Measurements from ENCODE around the gene USP36. TPM values are rescaled to one million over a fixed set of nuclear protein-coding genes. Genes with fewer than 3 reads are reported as not detected.

Gene USP36
- total RNA-seq, 1 donor from 2014 or later = 106 TPM

DNA sequence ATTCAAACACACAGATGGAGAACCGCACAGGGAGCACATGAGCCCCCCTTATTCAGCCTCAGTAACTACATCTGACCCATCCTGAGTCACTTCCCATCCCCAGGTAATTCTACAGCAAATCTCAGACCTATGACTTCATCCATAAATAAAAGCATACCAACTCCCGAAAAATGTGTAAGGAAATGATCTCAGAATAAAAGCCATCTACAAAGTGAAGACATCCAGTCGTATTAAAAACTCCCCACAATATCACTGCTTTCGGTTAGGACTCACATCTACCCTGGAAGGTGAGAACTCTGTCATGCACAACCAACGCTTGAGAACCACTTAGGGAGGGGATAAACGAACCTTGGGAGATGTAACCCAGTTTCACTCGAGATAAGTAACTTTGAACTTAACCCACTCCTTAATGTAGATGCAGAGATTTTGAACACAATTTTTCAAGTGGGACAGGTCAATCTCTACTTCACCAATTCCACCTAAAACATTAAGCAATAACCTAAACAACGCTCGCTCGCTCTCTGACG lies 1.3 kb downstream of the USP36 start:
- intact Hi-C loops (cut with micrococcal nuclease) = no loop called here

DNA sequence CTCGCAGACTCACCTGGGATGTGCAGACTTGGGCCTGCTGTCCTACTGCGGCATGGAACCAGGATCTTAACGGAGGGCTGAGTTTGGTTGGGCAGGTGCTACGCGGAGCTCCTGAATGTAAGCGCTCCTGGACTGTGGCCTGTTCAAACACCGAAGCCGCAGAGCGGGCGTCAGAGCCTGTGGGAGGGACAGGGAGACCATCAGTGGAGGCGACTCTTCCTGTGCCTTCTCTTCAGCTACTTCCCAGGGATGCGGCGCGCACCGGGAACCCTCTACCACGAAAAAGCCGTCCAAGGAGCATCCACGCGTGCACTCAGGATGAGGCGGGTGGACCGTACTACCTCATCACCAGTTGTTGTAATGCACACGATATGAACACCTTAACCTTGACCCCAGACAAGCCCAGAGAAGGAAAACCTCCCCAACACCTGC lies 2.0 kb downstream of the USP36 start:
- intact Hi-C loops (cut with micrococcal nuclease) = no loop called here

DNA sequence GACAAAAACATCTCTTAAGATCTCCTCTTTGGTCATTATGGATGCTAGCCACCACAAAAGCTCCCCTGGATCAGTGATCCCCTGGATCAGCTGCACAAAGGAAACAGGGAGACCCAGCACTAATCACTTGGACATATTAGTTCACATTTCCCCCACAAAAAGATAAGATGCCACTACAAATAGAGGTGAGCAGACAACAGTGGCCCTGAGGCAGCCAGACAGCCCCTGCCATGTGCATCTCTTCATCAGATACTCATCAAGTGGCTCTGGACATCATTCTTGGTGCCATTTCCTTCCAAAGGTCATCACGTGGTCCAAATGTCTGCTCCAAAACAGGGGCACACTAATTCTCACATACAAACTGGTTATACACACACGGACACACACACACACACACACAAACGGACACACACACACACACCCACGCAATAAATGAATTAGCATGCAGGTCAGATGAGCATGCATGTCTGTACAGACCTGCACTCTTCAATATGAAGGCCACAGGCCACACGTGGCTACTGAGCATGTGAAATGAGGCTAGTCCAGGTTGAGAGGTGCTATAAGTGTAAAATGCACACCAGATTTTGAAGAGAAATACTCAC lies 4.1 kb downstream of the USP36 start:
- intact Hi-C loops (cut with micrococcal nuclease) = no loop called here

DNA sequence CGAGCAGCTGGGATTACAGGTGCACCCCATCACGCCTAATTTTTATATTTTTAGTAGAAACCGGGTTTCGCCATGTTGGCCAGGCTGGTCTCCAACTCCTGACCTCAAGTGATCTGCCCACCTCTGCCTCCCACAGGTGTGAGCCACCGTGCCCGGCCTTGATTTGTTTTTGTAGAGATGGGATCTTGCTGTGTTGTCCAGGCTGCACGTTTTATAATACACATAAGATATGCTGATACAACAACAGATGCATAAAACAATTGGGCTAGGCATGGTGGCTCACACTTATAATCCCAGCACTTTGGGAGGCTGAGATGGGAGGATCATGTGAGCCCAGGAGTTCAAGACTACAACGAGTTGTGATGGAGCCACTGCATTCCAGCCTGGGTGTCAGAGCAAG lies 6.0 kb downstream of the USP36 start:
- intact Hi-C loops (cut with micrococcal nuclease) = no loop called here

DNA sequence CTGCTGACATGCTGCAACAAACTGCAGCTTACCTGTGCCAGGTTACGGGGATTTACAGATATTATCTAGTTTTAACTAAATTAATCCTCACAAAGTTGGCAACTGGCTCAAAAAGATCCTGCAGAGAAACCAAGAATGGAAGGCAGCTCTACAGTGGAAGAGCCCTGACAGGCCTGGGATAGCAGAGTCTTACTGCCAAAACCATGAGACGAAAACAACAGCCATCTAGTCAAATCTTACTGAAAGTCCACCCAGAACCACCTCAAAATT lies 8.1 kb downstream of the USP36 start:
- intact Hi-C loops (cut with micrococcal nuclease) = no loop called here

DNA sequence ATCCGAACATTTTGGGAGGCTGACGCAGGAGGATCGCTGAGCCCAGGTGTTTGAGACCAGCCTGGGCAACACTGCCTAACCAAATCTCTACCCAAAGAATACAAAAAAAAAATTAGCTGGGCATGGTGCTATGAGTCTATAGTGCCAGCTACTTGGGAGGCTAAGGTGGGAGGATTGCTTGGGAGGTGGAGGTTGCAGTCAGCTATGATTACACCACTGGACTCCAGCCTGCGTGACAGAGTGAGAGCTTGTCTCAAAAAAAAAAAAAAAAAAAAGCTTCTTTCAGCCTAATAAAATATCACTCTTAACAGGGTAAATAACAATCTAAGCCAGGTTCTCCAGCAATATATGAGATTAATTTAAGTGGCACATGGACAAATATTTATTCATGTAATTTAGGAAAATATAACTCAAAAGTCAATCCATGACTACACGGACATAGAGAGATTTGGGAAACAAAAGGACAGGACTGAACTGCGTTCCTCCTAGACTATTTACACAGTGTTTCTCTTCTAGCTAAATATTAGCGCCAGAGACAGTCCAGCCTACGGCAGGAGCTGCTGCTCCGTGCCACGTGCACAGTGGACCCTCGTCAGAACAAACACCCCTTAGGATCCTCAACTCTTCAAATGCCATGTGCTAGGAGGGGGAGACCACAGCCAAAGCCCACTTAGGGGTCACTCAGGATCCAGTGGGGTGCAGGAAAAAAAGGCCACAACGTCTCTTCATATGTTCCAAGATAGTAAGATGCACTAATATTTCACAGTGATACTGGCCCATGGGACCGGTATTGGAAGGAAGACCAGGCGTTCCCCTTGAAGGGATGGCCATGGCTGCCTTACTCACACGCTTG lies 8.7 kb downstream of the USP36 start:
- intact Hi-C loops (cut with micrococcal nuclease) = no loop called here

DNA sequence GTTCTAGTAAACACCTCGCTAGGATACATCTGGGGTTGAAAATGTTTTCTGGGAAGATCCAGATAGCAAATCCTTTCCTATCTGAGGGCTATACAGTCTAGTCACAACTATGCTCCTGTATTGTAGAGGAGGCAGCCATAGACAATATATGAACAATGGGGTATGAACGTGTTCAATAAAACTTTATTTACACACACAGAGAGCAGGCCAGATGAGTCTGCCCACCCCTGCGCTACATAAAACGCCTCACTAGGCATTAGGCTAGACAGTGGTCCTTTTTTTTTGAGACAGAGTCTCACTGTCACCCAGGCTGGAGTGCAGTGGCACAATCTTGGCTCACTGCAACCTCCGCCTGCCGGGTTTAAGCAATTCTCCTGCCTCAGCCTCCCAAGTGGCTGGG lies 11.1 kb downstream of the USP36 start:
- intact Hi-C loops (cut with micrococcal nuclease) = no loop called here

DNA sequence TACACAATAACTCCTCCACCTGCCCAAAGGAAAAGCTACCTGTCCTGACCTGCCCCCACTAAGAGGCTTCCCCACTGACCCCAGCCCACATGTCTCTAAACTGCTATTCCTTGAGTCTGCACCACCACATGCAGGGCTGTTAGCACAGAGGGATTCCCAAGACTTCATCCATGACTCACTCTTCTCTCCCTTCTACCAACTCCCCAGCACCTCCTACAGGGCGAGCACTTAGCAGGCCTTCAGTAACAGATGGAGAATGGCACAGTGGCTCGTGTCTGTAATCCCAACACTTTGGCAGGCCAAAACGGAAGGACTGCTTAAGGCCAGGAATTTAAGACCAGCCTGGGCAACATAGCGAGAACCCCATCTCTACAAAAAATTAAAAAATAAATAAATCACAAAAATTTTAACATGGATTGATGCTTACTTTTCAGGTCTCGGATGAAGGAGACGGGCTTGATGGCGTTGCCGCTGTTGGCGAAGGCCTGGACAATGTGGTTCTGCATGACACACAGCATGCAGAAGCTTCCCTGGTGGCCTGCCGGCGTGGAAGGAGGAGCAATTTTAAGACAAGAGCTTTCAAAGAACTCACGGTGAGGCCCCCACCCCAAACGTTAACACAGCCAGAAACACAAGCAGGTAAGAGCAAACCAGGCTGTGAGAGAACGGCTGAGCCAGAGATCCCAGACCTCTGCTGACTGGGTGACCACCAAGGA lies 12.0 kb downstream of the USP36 start:
- intact Hi-C loops (cut with micrococcal nuclease) = no loop called here

DNA sequence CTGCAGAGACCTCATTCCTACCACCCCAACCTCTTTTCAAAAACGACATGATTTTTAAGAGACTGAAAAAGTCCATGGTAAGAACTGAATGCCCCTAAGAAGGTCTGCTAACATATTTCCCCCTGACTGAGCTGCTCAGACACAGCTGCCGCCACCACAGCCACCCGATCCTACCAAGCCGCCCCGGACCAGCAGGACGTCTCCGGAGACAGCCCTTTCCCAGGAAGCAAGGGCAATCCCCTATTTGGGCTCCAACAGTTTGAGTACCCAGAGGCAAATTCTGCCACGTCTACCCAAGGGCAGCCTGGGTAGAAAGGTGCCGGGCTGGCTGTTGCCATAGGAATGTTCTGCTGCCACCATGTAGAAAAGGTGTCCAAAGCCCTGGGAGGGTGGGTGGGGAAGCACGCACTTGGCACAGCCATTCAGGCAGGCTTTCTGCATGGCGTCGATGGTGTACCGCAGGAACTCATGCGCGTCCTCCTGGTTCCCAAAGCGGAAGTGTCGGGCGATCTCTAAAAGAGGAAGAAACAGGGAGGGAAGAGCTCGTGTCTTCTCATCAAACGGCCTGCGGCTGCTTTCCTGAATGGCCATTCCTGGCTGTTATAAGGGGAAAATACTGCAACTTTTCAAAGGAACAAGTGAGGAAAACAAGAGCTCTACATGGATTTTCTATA lies 13.6 kb downstream of the USP36 start:
- intact Hi-C loops (cut with micrococcal nuclease) = no loop called here

DNA sequence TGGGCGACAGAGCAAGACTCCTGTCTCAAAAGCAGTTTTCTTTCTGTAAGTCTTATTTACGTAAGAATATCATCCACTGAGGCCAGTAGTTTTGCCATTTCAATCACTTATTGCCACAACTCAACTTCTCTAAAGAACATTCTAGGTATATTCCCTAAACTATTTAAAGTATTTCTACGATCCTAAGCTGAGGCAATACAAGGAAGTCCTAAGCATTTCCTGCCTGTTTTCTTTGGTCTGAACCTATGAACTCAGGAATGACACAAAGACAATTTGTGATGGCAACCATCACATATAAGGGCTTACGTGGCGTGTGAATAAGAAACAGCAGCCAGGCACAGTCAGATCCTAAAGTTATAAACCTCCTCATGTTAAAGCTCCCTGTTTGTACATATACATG lies 14.2 kb downstream of the USP36 start:
- intact Hi-C loops (cut with micrococcal nuclease) = no loop called here

DNA sequence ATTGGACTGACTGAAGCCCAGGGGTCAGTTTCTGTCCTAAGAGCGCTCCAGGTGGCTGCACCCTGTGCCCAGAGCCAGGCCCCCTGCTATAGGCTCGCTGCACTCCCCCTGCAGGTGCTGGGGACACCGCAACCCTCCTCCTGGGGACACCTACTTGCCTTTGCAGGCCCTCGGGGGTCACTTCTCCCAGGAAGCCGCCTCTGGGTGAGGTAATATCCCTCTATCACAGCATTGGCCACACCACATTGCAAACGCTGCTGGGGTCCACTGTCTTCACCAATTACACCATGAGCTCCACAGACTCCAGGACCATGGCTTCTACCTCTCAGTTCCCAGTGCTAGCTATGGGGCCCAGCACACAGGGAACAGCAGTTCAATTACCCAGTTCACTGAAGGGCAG lies 14.9 kb downstream of the USP36 start:
- intact Hi-C loops (cut with micrococcal nuclease) = no loop called here

DNA sequence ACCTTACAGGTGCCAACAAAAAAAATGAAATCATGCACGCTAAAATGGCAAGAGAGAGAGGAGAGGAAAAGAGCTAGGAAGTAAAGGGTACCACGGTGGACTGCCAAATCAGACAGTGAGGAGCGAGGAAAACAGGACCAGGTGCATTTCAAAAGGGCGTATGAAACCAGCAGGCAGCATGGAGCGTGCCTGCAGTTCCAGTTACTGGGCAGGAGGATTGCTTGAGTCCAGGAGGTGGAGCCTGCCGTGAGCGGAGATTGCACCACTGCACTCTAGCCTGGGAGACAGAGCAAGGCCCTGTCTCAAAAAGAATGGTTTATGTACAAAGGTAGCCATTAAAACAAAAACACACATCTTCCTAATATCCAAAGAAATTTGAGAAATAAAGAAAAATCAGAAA lies 16.4 kb downstream of the USP36 start:
- intact Hi-C loops (cut with micrococcal nuclease) = no loop called here

DNA sequence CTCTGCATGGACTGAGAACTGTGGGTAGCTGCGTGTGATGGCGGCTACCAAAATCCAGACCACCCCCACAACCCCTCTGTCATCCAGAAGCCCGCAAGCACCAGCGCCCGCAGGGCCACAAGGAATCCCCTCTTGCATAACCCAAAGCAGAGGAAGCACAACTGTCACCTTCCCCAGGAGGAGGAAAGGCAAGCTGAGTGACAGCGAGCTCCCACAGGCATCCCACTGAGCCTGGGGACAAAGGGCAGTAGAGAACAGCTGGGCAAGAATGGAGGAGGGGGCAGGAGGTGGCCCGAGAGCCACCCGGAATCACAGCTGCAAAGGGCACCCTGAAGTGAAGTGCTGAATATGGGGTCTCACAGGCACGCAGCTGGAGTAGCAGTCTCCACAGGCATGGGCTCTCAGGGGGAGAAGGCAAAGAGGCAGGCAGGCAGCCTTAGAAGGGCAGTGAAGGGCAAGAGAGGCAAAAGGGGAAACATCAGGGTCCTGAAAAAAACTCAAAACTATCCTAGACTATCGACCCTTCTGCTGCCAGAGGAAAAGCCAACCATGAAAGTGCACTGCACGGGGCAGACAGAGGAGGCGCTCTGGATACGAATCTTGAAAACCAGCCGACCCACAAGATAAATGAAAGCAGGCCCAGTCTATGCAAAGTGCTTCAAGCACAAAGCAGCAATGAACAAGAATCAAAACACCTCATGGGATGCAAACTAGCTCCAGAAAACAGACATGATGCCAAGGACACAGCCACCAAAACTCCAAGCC lies 17.1 kb downstream of the USP36 start:
- intact Hi-C loops (cut with micrococcal nuclease) = no loop called here

DNA sequence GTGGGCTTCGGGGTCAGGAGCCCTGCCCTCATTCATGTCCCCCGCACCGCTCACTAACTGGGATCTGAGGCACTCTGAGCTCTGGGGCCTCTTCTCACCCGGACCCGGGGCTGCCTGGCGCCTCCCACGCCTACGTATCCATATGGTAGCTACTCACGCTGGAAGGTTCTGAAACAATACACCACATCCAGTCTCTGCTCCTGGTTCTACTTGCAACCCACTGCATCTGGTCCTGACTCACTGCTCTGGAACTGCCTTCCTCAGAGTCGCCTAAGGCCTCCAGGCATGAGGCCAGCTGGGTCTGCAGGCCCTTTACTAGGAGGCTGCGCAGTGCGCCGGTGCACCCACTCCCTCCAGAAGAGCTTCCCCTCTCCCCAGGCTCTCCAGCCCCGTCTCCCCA lies 18.1 kb downstream of the USP36 start:
- intact Hi-C loops (cut with micrococcal nuclease) = no loop called here

DNA sequence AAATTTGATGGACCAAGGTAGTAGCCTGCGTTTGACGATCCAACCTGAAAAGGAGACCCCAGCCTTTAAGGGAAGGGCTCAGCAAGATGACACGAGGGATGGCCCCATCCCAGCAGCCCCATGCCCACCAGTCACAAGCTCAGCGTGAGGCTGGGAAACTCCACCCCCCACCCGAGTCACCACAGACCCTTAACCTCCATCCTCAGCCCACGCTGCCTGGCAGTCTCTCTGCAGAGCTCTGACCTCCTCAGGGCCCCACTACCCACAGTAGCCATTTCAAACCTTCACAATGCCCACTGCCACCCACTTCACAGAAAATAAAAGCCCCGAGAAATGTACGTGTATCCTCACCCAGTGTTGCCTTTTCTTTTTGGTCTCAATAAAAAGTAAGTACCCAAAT lies 18.7 kb downstream of the USP36 start:
- intact Hi-C loops (cut with micrococcal nuclease) = no loop called here

DNA sequence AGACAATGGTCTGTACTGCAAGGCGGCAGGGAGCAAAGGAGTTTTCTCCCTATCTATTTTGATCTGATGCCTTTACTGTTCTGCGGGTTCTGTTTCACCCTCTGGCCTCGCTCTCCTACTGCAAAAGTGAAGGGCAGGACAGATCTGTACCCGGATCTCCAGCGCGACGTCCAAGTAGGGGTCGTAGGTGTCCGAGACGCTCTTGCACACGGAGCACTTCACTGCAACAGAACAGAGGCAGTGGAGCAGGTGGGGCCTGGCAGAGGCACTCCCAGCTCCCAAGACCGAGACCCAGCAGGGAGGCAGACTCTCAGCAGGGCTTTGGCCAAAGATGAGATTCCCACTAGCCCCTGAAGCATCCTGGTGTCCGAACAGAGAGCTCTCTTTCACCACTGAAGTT lies 19.8 kb downstream of the USP36 start:
- intact Hi-C loops (cut with micrococcal nuclease) = no loop called here

DNA sequence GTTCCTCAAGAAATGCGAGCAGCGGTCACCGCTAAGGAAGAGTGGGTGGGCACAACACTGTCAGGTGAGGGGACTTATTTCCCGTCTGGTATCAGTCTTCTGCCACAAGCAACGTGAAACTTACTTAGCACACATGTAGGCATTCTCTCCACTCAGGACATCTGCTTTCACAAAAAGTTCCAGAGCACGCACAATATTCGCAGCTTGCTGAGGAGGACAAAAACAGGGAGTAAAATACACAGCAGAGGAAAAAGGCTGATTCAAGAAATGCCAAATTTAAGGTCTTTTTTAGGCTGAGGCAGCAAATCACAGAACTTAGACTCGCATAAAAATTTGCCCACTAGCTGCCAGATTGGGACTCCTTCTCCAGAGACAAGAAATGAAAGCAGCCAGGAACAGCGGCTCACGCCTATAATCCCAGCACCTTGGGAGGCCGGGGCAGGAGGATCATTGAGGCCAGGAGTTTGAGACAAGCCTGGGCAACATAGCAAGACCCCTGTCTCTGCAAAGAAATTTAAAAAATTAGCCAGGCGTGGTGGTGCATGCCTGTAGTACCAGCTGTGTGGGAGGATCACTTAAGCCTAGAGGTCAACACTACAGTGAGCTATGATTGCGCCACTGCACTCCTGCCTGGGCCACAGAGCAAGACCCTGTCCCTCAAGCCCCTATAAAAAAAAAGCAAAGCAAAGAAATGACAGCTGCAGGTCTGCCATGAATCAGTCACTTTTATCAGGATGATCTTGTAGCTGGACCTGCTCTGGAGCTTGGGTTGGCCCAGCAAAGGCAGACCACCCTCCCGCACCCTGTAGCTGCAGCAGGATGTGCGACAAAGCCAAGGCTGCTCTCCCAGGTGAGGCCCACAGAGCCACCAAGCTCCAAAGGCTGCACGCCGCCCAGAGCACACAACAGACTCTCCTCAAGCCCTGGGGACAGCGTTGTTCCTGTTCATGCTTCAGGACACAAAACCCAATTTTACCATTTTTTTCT lies 20.5 kb downstream of the USP36 start:
- intact Hi-C loops (cut with micrococcal nuclease) = loop anchor here (1.0 to 2.0 kb wide), 3 partner anchors 20 to 72 kb away; partner anchors contain the start of gene USP36

DNA sequence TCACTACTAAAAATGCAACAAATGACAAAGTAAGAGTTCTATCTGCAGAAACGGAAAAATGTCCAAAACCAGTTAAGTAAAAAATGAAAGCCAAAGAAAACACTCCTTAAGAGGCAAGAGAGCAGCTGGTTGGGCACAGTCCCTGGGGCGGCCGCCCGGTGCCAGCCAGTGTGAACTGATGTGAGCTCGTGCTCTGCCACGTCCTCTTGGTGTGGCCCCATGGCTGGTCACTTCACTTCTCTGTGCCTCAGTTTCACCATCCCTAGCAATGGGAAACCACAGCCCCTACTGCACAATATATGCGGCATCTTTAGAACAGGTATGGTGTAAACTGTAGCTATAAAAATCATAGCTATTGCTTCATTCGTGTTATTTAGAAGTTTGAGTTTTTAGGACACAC lies 21.2 kb downstream of the USP36 start:
- intact Hi-C loops (cut with micrococcal nuclease) = loop anchor here (1.0 to 2.0 kb wide), 3 partner anchors 21 to 71 kb away; partner anchors contain the start of gene USP36

DNA sequence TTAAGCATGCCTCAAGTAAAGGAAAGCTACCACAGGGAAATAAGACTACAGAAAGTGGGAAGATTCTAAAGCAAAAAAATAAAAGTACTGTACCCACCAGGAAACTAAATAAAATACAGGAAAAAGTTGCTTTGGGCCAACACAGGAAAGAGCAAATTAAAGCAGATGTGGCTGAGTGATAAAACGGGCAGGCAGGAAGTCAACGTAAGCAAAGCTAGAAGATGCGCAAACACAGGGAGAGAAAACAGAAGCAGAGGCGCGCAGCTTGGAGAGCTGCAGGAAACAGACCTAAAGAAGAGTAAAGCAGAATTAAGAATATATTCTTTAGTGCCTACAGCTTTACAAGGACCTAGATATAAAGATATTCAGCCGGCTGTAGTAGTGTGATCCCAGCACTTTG lies 21.7 kb downstream of the USP36 start:
- intact Hi-C loops (cut with micrococcal nuclease) = loop anchor here (1.0 to 2.0 kb wide), 3 partner anchors 21 to 71 kb away; partner anchors contain the start of gene USP36

Data from T-helper 2 cell treated with Interferon-gamma antibody and Interleukin-4, amounts not matched to agents 100 ng/mL and 5 ng/mL, for 36 hours (primary cell).